Tongue (tissue), 1 donor: ENCODE data around the gene ZXDB. TPM values are rescaled to one million over a fixed set of nuclear protein-coding genes. Genes with fewer than 3 reads are reported as not detected.

Source experiments
- total RNA-seq: library from RNA; depleted of rRNA; stranded (reverse); fragments of >200 nt; gene quantifications from one replicate; pipeline ENCODE4 v1.2.3, GENCODE V29; 2014

ZXDB gene
- total RNA-seq, 1 donor from 2014 or later, result 12.6 TPM

Other genes with a start within 250 kb of the ZXDB start
- not detected for gene NLRP2B, start 88.2 kb downstream of the ZXDB start, total RNA-seq